ENCODE measurements around the gene ZNF474. TPM values are rescaled to one million over a fixed set of nuclear protein-coding genes. Genes with fewer than 3 reads are reported as not detected.

The ZNF474 gene
- total and polyA plus RNA-seq, 4 donors, result 0.03 to 0.25 (median 0.23) TPM; not detected in 1

DNA sequence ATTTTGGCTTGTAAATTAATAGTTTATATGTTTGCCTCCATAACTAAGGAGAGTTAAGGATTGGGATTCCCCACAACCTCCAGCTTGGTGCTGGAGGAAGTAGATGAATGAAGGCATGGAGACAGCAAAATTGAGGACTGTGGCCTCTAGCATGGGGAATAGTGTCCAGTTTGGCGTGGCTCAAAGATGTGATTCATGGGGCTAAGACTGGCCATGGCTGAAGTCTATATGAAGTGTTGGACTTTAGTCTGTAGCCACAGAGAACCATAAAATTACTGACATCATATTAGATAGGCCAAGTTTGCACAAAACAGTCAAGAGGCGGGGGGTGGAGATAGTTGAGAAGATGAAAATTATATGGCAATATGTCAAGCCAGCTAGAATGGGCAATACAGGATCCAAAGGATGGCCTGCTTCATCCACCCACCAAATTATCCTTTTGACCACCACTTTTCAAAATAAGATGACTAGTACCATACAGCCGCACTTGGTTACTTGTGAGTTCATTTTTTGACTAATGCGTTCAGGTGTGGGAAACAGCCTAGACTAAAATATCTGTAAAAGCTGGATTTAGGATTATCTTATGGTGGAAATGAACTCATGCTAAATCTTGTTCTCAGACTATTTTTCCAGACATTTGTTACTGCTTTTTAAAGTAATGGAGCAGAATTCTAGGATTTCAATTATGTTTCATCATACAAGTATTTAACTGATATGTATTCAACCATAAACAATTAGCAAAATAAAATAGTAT, 40.2 kb downstream of the ZNF474 start:
- no peaks in the 10 kb centered on the region for H3K27me3 ChIP-seq (ENCODE audit: control insufficient read depth in 4 of 4, insufficient read depth in 4 of 4, low read length in 3 of 4)
- no peaks in the 10 kb centered on the region for H3K4me1 ChIP-seq (ENCODE audit: control insufficient read depth in 4 of 4, insufficient read depth in 4 of 4, low read length in 3 of 4)
- TF ChIP-seq, protein P1, sequence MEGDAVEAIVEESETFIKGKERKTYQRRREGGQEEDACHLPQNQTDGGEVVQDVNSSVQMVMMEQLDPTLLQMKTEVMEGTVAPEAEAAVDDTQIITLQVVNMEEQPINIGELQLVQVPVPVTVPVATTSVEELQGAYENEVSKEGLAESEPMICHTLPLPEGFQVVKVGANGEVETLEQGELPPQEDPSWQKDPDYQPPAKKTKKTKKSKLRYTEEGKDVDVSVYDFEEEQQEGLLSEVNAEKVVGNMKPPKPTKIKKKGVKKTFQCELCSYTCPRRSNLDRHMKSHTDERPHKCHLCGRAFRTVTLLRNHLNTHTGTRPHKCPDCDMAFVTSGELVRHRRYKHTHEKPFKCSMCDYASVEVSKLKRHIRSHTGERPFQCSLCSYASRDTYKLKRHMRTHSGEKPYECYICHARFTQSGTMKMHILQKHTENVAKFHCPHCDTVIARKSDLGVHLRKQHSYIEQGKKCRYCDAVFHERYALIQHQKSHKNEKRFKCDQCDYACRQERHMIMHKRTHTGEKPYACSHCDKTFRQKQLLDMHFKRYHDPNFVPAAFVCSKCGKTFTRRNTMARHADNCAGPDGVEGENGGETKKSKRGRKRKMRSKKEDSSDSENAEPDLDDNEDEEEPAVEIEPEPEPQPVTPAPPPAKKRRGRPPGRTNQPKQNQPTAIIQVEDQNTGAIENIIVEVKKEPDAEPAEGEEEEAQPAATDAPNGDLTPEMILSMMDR (IDR thresholded peaks at IDR 0.05; ENCODE audit: low read depth, low read length, missing input control), result no peak
- TF ChIP-seq RAD21 (IDR thresholded peaks at IDR 0.05), result no peak
- no peak for TF ChIP-seq REST (IDR thresholded peaks at IDR 0.05)
- TF ChIP-seq TAF1 (conservative IDR thresholded peaks at IDR 0.05), result no peak
- no peak for TF ChIP-seq SP1 (IDR thresholded peaks at IDR 0.05)
- TF ChIP-seq, protein P2, sequence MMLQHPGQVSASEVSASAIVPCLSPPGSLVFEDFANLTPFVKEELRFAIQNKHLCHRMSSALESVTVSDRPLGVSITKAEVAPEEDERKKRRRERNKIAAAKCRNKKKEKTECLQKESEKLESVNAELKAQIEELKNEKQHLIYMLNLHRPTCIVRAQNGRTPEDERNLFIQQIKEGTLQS (IDR thresholded peaks at IDR 0.05), result no peak
- no peak for TF ChIP-seq MAX (IDR thresholded peaks at IDR 0.05)
- no peak for TF ChIP-seq FOXA2 (IDR thresholded peaks at IDR 0.05)
- no peak for TF ChIP-seq FOXA1 (IDR thresholded peaks at IDR 0.05)
- TF ChIP-seq YY1 (IDR thresholded peaks at IDR 0.05), result no peak
- TF ChIP-seq ZBTB33 (IDR thresholded peaks at IDR 0.05), result no peak
- no peaks in the 10 kb centered on the region for H3K9me3 ChIP-seq (ENCODE audit: control insufficient read depth in 4 of 4, low read length in 3 of 4)
- H3K27ac ChIP-seq (ENCODE audit: low read depth in 1 of 2, low read length in 2 of 2), result no peak overlapping the region
- DNase-seq (ENCODE audit: low spot score), result no peak
- H3K36me3 ChIP-seq (ENCODE audit: control insufficient read depth in 4 of 4, insufficient read depth in 3 of 4, low read depth in 1 of 4, low read length in 3 of 4), result no peaks in the 10 kb centered on the region
- no peak overlapping the region for H3K4me3 ChIP-seq (ENCODE audit: low read depth in 1 of 3, low read length in 3 of 3)
- H3K9ac ChIP-seq (ENCODE audit: low read depth in 1 of 2, low read length in 2 of 2), result no peak overlapping the region
- WGBS, result 98% methylated on average over 4 of the region's 4 CpGs

DNA sequence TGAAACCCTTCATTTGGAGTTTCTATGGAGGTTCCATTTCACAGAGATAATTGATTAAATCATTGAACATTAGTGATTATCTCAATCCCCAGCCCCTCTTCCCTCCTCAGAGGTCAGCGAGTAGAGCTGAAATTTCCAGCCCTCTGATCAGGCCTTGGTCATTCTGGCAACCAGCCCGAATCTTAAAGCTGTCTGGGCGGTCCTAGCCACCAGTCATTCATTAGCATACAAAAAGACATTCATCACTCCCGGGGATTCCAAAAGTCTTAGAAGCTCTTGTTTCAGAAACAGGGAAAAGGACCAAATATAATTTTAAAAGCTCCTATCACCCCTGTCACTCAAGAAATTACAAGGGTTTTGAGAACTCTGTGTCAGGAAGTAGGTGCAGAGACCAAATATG, 41.3 kb downstream of the ZNF474 start:
- Histone ChIP-seq H3K27ac (ENCODE audit: low read depth in 1 of 2, low read length in 2 of 2) (no peak overlapping the region), H3K4me1 (ENCODE audit: control insufficient read depth in 4 of 4, insufficient read depth in 4 of 4, low read length in 3 of 4) (no peaks in the 10 kb centered on the region), H3K9ac (ENCODE audit: low read depth in 1 of 2, low read length in 2 of 2) (no peak overlapping the region), H3K36me3 (ENCODE audit: control insufficient read depth in 4 of 4, insufficient read depth in 3 of 4, low read depth in 1 of 4, low read length in 3 of 4) (no peaks in the 10 kb centered on the region), H3K27me3 (ENCODE audit: control insufficient read depth in 4 of 4, insufficient read depth in 4 of 4, low read length in 3 of 4) (no peaks in the 10 kb centered on the region), H3K4me3 (ENCODE audit: low read depth in 1 of 3, low read length in 3 of 3) (no peak overlapping the region), H3K9me3 (ENCODE audit: control insufficient read depth in 4 of 4, low read length in 3 of 4) (no peaks in the 10 kb centered on the region)
- WGBS, result 81% methylated on average over 4 of the region's 4 CpGs
- DNase-seq (ENCODE audit: low spot score), result no peak
- no peak for TF ChIP-seq MAX (IDR thresholded peaks at IDR 0.05)
- no peak for TF ChIP-seq HNF4G (IDR thresholded peaks at IDR 0.05)
- TF ChIP-seq REST (IDR thresholded peaks at IDR 0.05), result no peak
- TF ChIP-seq JUND (IDR thresholded peaks at IDR 0.05), result no peak
- TF ChIP-seq, protein P1 (IDR thresholded peaks at IDR 0.05; ENCODE audit: low read depth, low read length, missing input control), result no peak
- TF ChIP-seq GABPA (IDR thresholded peaks at IDR 0.05 in 1 of 2, conservative IDR thresholded peaks at IDR 0.05 in 1 of 2), result no peak
- no peak for TF ChIP-seq FOXA1 (IDR thresholded peaks at IDR 0.05)
- TF ChIP-seq SP1 (IDR thresholded peaks at IDR 0.05), result no peak

Measured in liver (tissue), 9 donors.